Fibroblast of lung (primary cell): ENCODE results near the gene ABR. TPM values are rescaled to one million over a fixed set of nuclear protein-coding genes. Genes with fewer than 3 reads are reported as not detected.

ENCODE experiments used
- DNase-seq, 2 donors: peaks; one replicate each; pipeline versions ENCODE4 v3.0.0 to v3.0.0-alpha.2; 2010; ENCODE audit warnings: low read depth in 2 of 2
- H2AFZ ChIP-seq: 2 replicates; pipeline ENCODE4 v1.5.1; 2012; ENCODE audit warnings: low read length, control low read depth, inconsistent platforms
- H3K27ac ChIP-seq: 2 replicates; pipeline ENCODE4 v1.5.1; 2011; ENCODE audit warnings: low read length, control low read depth; ENCODE audit not compliant: insufficient read depth
- H3K27me3 ChIP-seq: 2 replicates; pipeline ENCODE4 v1.5.1; 2011; ENCODE audit warnings: mild to moderate bottlenecking, low read length; ENCODE audit not compliant: control insufficient read depth, insufficient read depth
- H3K36me3 ChIP-seq: 2 replicates; pipeline ENCODE4 v1.5.1; 2011; ENCODE audit warnings: low read length; ENCODE audit not compliant: control insufficient read depth, insufficient read depth
- H3K4me1 ChIP-seq: 2 replicates; pipeline ENCODE4 v1.5.1; 2011; ENCODE audit warnings: low read length; ENCODE audit not compliant: control insufficient read depth, insufficient read depth; ENCODE audit errors: extremely low read depth
- H3K4me2 ChIP-seq: 2 replicates; pipeline ENCODE4 v1.5.1; 2011; ENCODE audit warnings: low read length, control low read depth; ENCODE audit not compliant: insufficient read depth; ENCODE audit errors: extremely low read depth
- H3K4me3 ChIP-seq, 4 experiments: fragments of 200-600 bp in 1 of 4; sonication (generic) in 1 of 4; replicated peaks in 1 of 4; 2 replicates each; pipeline ENCODE4 v1.5.1; 2011 to 2016; ENCODE audit warnings: low read length in 4 of 4, low read depth in 3 of 4, mild to moderate bottlenecking in 3 of 4, control low read depth in 2 of 4, inconsistent platforms in 1 of 4, mixed read lengths in 1 of 4; ENCODE audit not compliant: insufficient read depth in 1 of 4; ENCODE audit errors: control extremely low read depth in 1 of 4
- H3K79me2 ChIP-seq: 2 replicates; pipeline ENCODE4 v1.5.1; 2012; ENCODE audit warnings: mild to moderate bottlenecking, low read length, inconsistent platforms; ENCODE audit not compliant: control insufficient read depth, insufficient read depth
- H3K9ac ChIP-seq: 2 replicates; pipeline ENCODE4 v1.5.1; 2011; ENCODE audit warnings: mild to moderate bottlenecking, low read length, control low read depth; ENCODE audit not compliant: insufficient read depth
- H3K9me3 ChIP-seq: 2 replicates; pipeline ENCODE4 v1.5.1; 2012; ENCODE audit warnings: low read depth, low read length; ENCODE audit not compliant: control insufficient read depth, insufficient read depth
- H4K20me1 ChIP-seq: 2 replicates; pipeline ENCODE4 v1.5.1; 2011; ENCODE audit warnings: low read length; ENCODE audit not compliant: control insufficient read depth, insufficient read depth; ENCODE audit errors: extremely low read depth
- EZH2 ChIP-seq: IDR thresholded peaks from 2 replicates; pipeline ENCODE4 v1.5.1; 2012; ENCODE audit warnings: low read length, control low read depth, mild to moderate bottlenecking; ENCODE audit errors: missing control alignments
- polyA plus RNA-seq, 2 donors: library from polyadenylated mRNA; depleted of rRNA in 1 of 2; stranded (reverse) in 1 of 2; unstranded in 1 of 2; fragments of >200 nt; gene quantifications; 2 replicates each; pipeline ENCODE4 v1.2.1, GENCODE V29; 2011 to 2012; ENCODE audit warnings: missing spikeins in 1 of 2
- total RNA-seq: library from RNA; depleted of rRNA; stranded (reverse); fragments of >200 nt; gene quantifications from 2 replicates; pipeline ENCODE4 v1.2.1, GENCODE V29; 2014
- TF ChIP-seq, protein P1 (sequence below), 2 donors: IDR thresholded peaks in 1 of 2; conservative IDR thresholded peaks in 1 of 2; 1 replicate in 1 of 2; 2 replicates in 1 of 2; pipeline ENCODE4 v1.5.1; 2011 to 2012; ENCODE audit warnings: low read length in 2 of 2, control low read depth in 1 of 2, inconsistent platforms in 1 of 2, low read depth in 1 of 2, mild to moderate bottlenecking in 1 of 2

ABR gene
- total and polyA plus RNA-seq, 2 donors (not counting 1 experiment from before 2014, with no cell fraction given) = 43.7 to 84.7 TPM

DNA sequence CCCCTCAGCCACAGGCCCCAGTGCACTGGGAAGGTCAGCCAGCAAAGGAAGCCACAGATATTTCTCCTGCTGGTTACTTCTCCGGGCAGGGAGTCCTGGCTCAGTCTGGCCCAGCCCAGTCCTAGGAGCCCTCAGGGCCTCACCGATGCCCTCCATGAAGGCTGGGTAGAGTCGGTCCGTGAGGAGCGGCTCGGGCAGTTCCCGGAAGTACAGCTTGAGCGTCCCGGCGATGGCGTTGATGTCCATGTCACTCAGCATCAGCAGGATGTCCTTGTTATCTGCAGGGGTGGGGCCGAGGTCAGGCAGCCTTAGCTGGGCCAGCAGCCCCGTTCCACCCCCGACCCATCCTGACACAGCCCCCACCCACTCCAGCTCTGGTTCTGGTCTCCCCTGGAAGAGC lies 169.2 kb downstream of the ABR start:
- Histone ChIP-seq H4K20me1 (no peaks in the 10 kb centered on the region), H3K79me2 (no peaks in the 10 kb centered on the region), H3K9ac (no peak overlapping the region), H3K36me3 (peaks cover 13% of the 10 kb centered on the region), H2AFZ (no peak overlapping the region), H3K4me2 (no peak overlapping the region), H3K9me3 (no peaks in the 10 kb centered on the region), H3K27ac (no peak overlapping the region), H3K27me3 (no peaks in the 10 kb centered on the region), H3K4me1 (peaks cover 8% of the 10 kb centered on the region), H3K4me3 (no peak overlapping the region)
- no peak for DNase-seq
- TF ChIP-seq EZH2 = no peak
- TF ChIP-seq, protein P1, sequence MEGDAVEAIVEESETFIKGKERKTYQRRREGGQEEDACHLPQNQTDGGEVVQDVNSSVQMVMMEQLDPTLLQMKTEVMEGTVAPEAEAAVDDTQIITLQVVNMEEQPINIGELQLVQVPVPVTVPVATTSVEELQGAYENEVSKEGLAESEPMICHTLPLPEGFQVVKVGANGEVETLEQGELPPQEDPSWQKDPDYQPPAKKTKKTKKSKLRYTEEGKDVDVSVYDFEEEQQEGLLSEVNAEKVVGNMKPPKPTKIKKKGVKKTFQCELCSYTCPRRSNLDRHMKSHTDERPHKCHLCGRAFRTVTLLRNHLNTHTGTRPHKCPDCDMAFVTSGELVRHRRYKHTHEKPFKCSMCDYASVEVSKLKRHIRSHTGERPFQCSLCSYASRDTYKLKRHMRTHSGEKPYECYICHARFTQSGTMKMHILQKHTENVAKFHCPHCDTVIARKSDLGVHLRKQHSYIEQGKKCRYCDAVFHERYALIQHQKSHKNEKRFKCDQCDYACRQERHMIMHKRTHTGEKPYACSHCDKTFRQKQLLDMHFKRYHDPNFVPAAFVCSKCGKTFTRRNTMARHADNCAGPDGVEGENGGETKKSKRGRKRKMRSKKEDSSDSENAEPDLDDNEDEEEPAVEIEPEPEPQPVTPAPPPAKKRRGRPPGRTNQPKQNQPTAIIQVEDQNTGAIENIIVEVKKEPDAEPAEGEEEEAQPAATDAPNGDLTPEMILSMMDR (conservative IDR thresholded peaks at IDR 0.05 in 1 of 2, IDR thresholded peaks at IDR 0.05 in 1 of 2; ENCODE audit: low read depth in 1 of 2, low read length in 2 of 2) = no peak

DNA sequence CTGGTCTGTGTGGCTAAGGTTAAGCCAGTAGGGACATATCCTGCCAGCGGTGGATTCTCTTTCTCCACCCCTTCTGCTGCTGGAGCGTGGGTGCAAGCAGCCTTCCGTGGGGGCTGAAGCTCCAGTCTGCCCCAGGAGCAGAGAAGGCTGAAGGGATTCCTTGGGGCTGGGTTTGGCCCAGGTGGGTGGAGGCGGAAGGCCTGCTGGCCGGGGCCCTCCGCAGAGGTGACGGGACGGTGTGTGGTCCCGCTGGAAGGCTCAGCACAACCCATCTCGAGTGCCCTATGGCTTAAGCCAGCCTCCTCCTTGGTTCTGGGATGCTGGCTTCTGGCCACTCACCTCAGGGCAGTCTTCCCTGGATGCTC lies 169.7 kb downstream of the ABR start:
- peaks cover 11% of the 10 kb centered on the region for H3K4me1 ChIP-seq
- no peak overlapping the region for H2AFZ ChIP-seq
- H4K20me1 ChIP-seq = no peaks in the 10 kb centered on the region
- no peaks in the 10 kb centered on the region for H3K9me3 ChIP-seq
- H3K27ac ChIP-seq = no peak overlapping the region
- no peaks in the 10 kb centered on the region for H3K27me3 ChIP-seq
- no peak overlapping the region for H3K4me3 ChIP-seq
- H3K79me2 ChIP-seq = no peaks in the 10 kb centered on the region
- DNase-seq = no peak
- H3K9ac ChIP-seq = no peak overlapping the region
- no peak overlapping the region for H3K4me2 ChIP-seq
- no peak for TF ChIP-seq EZH2
- TF ChIP-seq, protein P1 (conservative IDR thresholded peaks at IDR 0.05 in 1 of 2, IDR thresholded peaks at IDR 0.05 in 1 of 2; ENCODE audit: low read depth in 1 of 2, low read length in 2 of 2) = no peak
- H3K36me3 ChIP-seq = peaks cover 13% of the 10 kb centered on the region

DNA sequence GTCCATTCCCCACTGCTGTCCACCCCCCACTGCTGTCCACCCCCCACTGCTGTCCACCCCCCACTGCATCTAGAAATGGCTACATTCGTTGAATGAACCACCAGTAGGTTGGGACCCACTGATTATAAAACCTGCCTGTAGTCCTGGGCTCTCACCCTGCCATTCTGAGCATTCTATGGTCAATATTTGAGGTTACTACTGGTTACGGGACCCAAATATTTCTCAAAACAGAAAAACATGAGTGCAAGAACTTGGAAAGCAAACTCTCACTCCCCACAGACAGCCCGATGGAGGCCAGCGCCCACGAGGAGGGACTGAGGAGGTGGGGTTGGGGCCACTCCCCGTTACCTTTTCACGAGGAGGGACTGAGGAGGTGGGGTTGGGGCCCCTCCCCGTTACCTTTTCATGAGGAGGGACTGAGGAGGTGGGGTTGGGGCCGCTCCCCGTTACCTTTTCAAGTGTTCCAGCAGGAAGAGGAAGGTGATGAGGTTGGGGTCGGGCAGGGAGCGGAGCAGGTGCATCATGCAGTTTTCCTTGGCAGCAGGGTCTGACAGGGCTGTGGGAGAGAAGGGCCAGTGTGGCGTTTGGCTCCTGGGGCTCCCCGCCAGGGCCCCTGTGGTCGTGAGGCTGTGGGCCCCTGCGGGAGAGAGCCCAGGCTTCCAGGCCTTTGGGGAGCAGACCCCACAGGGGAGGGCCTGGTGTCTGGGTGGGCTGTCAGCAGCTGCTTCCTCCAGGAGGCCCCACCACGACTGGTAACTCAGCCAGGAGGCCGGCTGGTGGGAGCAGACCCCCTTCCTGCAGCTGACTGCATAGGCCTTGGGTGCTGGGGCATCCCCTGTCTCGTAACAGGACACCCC lies 170.3 kb downstream of the ABR start:
- TF ChIP-seq EZH2 = no peak
- TF ChIP-seq, protein P1 (conservative IDR thresholded peaks at IDR 0.05 in 1 of 2, IDR thresholded peaks at IDR 0.05 in 1 of 2; ENCODE audit: low read depth in 1 of 2, low read length in 2 of 2) = no peak
- no peak overlapping the region for H3K9ac ChIP-seq
- H3K4me3 ChIP-seq = no peak overlapping the region
- H3K4me2 ChIP-seq = no peak overlapping the region
- H3K27me3 ChIP-seq = no peaks in the 10 kb centered on the region
- peaks cover 11% of the 10 kb centered on the region for H3K4me1 ChIP-seq
- H3K27ac ChIP-seq = no peak overlapping the region
- no peaks in the 10 kb centered on the region for H3K9me3 ChIP-seq
- H3K36me3 ChIP-seq = peaks cover 16% of the 10 kb centered on the region
- H3K79me2 ChIP-seq = no peaks in the 10 kb centered on the region
- H4K20me1 ChIP-seq = no peaks in the 10 kb centered on the region
- H2AFZ ChIP-seq = no peak overlapping the region
- DNase-seq = no peak
